Stimulated activated CD8-positive, alpha-beta memory T cell treated with anti-CD3 and anti-CD28 coated beads, Interleukin-15, amount 100 ng/mL, for 4 hours (primary cell): Measurements from ENCODE around the gene NATD1.

Source experiments
- DNase-seq, 2 donors: peaks; one replicate each; pipeline ENCODE4 v3.0.0-alpha.2; 2020; ENCODE audit warnings: low read depth in 2 of 2

The NATD1 gene

GRCh38 chr17:21217346-21217745 is 35.9 kb downstream of the NATD1 start:
- DNase-seq, result no peak

GRCh38 chr17:21215935-21216334 is 37.3 kb downstream of the NATD1 start:
- DNase-seq, result no peak

DNA sequence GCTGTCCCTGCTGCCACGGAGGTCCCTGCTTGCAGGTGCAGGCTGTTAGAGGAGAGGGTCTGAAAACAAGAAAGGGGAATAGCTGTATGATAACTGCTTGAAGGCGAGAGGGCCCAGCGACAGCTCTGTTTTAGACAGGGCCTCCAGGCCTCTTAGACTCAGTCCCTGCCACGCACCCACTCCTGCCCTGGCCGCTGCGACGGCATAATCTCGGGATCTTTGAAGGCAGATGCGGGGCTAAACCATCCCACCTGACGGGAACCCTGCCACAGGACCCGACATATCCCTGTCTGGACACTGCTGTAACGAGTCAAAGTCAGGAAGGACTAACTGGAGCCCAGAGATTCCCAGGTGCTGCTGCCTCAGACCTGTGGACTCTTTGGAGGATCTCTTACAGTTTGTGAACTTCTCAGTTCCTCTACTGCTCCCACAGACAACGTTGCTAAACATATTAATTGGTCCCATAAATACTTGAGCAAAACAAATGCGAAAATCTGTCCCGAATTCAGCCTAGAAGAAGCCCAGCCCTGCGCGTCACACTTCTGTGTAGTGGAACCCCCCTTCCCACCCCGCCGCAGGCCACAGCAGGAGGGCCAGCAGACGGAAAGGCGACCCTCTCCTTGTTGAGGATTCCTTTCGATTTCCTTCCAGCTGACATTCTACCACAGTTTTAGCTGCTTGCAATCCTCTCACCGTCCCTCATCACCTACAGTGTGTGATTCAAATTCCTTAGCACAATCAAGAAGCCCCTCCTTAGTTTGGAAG is 38.3 kb downstream of the NATD1 start:
- DNase-seq, result no peak

GRCh38 chr17:21214015-21214776 is 39.0 kb downstream of the NATD1 start, which contains the start of gene TMEM11:
Gene TMEM11, minus strand, starts transcription at chr17:21214161. Its CDS starts 9 bp downstream, at chr17:21214152.
- peak; percentile 90 to 91 for DNase-seq

DNA sequence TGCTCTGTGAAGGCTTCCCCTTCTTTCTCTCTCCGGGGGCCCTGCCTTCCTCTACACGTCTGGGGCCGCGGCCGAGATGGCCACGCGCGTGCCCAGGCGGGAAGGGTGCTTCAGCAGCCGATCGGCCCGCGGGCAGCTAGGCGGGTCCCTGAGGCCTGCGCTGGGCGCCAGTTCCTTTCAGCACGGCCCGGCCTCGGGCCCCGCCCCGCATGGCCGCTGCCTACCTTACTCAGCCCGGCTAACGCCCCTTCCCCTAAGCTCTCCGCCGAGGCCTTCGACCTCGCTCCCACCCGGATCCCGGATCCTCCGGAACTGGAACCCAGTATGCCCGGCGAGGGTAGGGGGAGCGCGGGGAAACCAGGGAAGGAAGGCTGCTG is 39.6 kb downstream of the NATD1 start:
- DNase-seq, result peak in 1 of 2 donors; percentile 16

DNA sequence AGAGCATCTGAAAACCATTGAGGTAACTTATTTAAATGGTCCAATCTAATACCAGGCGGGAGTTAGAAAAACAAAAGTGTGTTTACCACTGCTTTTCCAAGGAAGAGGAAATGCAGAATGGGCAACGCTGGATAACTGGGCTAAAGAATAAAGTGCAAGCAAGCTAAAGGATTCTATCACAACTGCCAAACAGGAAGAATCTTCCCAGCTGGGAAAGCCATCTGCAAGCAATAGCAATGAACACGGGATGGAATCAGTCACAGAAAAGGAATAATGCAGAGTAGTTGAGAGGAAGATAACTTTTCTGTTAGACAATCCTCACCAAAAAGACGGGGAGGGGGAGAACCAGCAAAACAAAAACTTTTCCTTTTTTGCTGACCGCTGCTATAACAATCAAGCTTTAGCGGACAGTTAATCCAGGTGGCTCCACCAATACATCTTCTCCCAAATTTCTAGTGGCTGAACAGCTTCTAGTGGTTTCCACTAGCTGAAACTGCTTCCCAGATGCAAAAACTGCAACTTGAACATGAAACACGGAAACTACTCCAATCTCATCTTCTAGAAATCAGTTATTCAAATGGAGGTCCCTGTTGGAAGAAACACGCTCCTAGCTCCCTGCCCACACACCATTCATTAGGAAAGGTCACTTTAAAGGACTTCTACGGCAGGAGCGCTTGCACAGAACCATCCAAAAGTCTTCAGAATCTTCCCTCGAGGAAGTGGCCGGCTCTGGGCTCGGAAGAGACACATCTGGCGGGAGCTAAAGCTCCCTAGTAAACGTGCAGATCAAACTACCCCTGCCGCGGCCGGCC is 40.2 kb downstream of the NATD1 start:
- no peak for DNase-seq

- DNase-seq, result no peak
Observed at GRCh38 chr17:21211825-21212479, 41.3 kb downstream of the NATD1 start.

DNA sequence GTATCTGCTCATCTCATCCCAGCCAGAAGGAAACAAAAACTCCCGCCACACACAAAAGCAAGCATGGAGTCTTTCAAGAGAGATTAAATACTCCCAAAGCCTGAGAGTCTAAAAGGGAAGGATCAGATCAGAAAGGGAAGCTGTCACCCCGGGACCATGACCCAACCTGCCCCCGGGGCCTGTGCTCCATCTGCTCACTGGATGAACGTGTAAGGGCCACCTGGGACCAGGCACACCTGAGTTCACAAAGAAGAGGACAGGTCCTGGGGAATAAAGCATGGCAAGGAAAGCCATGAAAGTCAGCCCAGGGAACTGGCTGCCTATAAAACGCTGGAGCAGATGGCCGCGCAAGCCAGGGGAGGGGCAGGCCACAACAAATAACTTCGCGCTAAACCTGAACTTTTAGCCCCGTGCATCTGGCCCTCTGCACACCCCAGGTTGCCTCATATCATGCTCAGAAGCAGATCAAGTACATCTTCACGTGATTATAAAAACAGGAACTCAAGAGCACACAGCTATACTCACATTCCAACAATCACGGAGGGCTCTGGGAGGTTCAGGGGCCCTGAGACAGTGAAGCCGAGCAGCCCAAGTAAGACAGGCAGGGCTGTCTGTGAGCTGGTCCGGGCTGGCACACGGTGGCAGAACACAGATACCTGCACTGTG is 42.7 kb downstream of the NATD1 start:
- DNase-seq, result no peak

- no peak for DNase-seq
Observed at GRCh38 chr17:21209511-21210175, 43.6 kb downstream of the NATD1 start.

GRCh38 chr17:21208352-21208751 is 44.9 kb downstream of the NATD1 start:
- DNase-seq, result no peak

DNA sequence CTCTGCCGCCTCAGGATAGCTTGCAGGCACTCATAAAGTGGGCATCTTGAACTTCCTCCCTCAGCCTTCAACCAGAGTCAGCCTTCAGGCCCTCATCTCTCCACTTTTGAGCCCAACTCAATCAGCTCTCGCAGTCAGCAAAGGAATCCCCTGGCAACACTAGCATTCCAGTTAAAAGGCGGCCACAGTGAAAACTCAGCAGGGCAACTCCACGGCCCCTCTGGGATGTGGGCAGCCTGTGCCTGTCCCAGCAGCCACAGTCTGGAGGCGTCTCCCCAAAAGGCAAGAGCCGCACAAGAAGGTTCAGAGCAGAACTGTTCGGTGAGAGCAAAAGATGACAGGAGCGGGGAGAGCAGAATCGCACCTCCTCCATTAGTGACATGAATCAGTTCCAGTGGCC is 48.3 kb downstream of the NATD1 start:
- DNase-seq, result no peak

DNA sequence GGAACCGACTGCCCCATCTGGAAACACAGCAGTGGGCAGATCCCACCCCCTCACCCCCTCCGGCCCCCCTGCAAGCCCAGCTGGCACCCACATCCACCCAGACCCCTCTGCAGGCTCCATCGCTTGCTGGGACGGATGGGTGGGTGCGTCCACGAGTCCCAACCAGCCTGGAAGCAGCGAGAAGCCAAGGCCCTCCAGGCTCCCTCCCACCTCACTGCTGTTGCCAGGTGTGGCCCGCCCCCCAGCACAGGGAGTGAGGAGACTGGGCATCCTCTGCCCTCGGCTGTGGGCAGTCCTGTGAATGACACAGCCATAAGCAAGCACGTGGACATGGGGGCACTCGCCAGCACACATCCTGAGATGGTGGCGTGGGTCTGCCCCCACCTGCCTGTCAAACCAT is 50.7 kb downstream of the NATD1 start:
- DNase-seq, result no peak

GRCh38 chr17:21201874-21202273 is 51.3 kb downstream of the NATD1 start:
- no peak for DNase-seq

DNA sequence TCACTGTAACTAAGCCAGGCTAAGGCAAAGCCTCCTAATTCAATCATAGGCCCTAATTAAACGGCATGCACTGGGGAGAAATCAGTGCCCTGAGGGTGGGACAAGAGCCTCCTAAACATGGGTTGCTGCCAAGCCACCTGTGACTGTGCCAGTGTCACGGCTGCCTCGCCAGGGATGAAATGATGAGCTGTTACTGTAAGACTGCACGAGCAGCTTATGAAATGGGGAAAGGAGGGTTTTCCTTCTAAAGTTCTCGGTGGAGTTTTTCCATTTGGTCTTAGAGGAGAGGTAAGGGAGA is 52.0 kb downstream of the NATD1 start:
- DNase-seq, result no peak

DNA sequence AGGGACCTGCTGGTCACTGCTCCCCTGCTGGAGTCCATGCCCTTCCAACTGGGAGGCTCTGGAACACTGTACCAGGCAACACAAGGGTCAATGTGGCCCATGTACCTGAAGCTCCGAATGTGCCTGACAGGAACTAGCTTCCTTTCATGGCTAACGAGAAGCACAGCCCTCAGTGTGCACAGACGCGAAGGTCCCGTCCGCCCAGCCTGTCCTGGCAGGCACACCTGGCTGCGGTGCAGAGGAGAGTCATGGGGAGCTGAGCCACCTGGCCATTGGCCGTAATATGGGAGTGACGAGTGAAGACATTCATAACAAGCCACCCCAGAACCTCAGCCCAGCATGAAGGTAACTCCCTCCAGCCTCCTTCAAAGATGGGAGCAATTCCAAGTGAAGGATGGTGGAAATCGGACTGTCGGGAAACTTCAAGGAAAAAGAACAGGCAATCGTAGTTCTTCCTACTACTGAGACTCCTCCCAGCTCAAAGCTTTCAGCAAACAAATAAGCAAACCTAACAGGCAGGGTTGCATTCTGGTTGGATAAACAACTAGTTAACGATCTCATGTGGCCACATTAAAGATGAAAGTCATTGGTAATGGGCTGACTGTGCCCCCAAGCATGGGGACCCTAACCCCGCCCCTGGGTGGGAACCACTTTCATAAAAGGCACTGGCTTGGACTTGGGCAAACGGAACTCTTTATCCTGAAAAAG is 52.5 kb downstream of the NATD1 start:
- no peak for DNase-seq

GRCh38 chr17:21199856-21200255 is 53.4 kb downstream of the NATD1 start:
- DNase-seq, result no peak

- DNase-seq, result no peak
Observed at GRCh38 chr17:21199311-21199710, 53.9 kb downstream of the NATD1 start.

DNA sequence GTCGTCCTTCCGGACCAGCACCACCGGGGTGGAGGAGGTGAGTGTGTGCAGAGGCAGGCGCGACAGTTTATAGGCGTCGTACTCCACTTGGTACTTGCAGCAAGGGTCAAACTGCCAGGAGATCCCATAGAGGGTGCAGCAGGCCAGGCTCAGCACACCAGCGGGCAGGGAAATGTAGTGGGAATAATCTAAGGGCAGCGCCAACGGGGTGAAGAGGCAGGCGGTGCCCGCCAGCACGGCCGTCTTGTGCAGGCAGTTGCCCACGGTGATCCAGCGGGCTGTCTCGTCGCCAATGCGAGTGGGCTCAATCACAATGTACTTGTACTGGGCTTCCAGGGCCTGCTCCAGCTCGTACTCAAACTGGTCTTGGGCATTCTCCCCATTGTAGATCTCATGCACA is 54.8 kb downstream of the NATD1 start:
- DNase-seq, result no peak

GRCh38 chr17:21196126-21196525 is 57.1 kb downstream of the NATD1 start:
- no peak for DNase-seq

DNA sequence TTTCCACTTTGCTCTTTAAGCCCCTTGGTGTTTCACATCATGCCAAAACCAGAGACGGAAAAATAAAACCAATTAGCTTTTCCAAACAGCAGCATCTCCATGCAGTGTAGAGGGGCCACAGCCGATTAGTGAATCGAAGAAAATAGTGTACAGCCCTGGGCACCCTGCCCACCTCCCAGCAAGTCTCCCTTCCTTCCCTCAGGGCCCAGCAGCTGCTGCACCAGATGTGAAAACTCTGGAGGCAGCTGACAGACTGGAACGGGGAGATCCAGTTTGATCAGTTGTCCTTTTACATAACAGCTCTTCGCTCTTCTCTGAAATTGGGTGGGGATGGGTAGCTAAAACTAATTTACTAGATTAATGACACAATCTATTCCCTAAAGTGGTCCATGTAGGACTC is 58.5 kb downstream of the NATD1 start:
- no peak for DNase-seq
